GM15510 (cell line): ENCODE results near the gene SLC4A1AP.

Experiments
- POLR2A ChIP-seq: IDR thresholded peaks from 3 replicates; pipeline ENCODE4 v1.6.1; 2011; ENCODE audit warnings: borderline replicate concordance; ENCODE audit not compliant: insufficient read length; ENCODE audit errors: extremely low read depth

SLC4A1AP gene

GRCh38 chr2:27663285-27664153 lies at the start of gene SLC4A1AP, which contains the start of gene SUPT7L:
SLC4A1AP (plus strand) TSS chr2:27663889; CDS start chr2:27663915, 26 bp downstream.
SUPT7L (minus strand) TSS chr2:27663614; CDS start chr2:27662192, 1,422 bp downstream.
- TF ChIP-seq POLR2A: peak; percentile 65

DNA sequence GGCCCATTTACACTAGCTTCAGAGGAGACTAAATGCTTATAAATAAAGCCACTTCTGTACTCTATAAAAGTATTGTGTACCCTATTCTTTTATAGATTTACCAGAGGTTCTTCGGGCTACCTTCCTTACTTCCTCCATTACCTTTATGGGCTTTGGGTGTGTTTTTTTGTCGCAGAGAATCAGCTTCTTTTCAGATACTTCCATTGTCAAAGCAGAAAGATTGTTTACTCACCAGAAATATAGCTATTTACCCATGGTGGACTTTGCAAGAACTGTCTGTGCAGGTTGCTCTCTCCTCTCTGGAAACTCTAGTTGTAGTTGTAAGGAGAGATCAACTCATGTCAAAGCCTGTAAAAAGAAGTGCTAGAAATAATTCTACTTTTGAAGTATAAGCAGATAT lies 49.7 kb upstream of the SLC4A1AP start:
- TF ChIP-seq POLR2A: no peak

- no peak for TF ChIP-seq POLR2A
Observed at GRCh38 chr2:27615316-27615715, 48.4 kb upstream of the SLC4A1AP start.

GRCh38 chr2:27621524-27621923 lies 42.2 kb upstream of the SLC4A1AP start:
- no peak for TF ChIP-seq POLR2A

DNA sequence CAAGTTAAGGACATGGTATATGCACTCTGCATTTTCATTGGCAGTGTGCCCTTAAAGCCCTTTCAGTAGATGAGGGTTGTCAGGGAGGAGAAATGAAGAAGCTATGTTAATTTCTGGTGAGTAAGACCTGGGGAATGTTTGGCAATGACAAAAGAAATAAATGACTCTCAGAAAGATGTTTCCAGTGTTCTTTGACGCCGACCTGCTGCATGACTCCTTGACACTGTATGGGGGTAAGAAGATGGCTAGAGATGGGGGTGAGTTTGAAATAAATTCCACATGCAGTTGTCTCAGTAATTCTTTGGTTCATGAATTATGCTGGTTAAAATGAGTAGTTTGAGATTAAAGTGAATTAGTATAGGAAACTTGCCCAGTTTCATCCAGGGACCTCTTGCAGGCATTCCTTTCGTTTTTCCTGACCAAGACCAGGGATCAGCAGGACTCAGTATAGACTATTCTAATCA lies 40.7 kb upstream of the SLC4A1AP start:
- TF ChIP-seq POLR2A: no peak

DNA sequence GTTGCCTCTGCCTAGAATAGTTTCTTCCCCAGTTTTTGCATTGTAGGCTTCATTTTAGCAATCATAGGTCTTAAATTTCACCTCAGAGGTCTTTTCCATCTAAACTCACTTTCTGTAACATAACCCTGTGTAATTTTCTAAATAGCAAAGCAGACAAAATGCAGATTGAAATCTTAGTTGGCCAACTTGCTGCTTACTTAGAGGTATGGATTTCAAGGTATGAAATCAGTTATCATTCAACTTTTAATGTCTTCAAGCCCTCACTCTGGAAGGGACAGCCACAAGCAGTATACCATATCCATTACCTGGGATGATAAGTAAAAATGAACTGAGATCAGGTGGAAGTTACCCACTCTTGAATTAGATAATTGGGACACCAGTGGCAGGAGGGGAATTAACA lies 38.7 kb upstream of the SLC4A1AP start:
- TF ChIP-seq POLR2A: no peak

- TF ChIP-seq POLR2A: no peak
Observed at GRCh38 chr2:27627963-27628766, 35.5 kb upstream of the SLC4A1AP start.

DNA sequence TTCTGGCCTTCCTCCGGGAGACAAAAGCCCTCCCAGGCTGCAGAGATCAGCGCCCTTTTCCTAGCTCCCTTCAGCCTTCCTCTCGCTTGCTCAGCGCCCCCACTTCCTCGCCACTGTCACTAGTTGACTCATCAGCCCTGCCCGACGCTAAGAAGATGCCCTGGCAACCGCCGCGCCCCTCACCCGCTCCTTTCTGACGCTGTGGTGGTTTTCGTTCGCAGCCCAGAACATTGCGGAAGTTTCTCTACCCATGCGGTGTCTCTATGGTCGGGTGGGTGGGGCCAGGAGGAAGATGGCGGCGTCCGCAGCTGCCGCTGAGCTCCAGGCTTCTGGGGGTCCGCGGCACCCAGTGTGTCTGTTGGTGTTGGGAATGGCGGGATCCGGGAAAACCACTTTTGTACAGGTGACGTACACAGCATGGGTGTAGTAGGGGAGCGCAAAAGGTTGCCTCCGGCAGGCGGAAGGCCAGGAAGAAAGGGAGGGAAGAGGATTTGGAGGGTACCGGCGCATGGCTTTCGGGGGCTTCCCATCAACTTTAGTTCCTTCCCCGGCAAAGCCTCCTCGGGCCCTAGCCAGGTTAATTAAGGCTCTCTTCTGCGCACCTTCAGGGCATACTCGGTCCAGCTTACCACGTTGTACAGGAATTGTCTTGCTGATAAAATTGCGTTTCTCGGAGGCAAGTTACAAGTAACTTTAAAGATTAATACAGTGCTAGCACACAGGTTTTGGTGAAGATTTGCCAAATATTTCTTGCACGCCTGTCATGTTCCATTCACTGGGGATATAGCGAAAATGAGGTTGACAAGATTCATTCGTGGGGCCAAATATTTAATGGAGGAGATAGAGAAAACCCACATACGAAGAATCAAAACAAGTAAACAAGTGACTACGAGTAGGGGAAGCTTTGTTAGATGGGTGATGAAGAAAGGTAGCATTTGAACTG lies 34.7 kb upstream of the SLC4A1AP start, which contains the start of the genes CCDC121 and GPN1:
TSS of gene CCDC121 (minus strand) at position 246 of the 943 bp plus-strand sequence. CDS start 1,213 bp downstream, outside the sequence.
TSS of gene GPN1 (plus strand) at position 284 of the 943 bp plus-strand sequence. CDS start at position 293, 9 bp downstream.
- peak; percentile 95 for TF ChIP-seq POLR2A

- TF ChIP-seq POLR2A: no peak
Observed at GRCh38 chr2:27634291-27634690, 29.4 kb upstream of the SLC4A1AP start.

DNA sequence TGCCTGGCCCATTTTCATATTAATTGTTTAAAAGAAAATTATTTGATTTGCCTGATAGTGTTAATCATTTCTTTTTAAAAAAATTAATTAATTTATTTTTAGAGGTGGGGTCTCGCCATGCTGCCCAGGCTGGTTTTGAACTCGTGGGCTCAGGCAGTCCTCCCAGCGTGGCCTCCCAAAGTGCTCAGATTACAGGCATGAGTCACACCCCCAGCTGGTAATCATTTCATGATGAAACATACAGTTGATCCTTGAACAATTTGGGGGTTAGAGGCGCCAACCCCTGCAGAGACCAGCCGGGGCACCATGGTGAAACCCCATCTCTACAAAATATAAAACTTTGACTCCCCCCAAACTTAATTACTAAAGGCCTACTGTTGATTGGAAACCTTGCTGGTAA lies 26.9 kb upstream of the SLC4A1AP start:
- TF ChIP-seq POLR2A: no peak

GRCh38 chr2:27638037-27638637 lies 25.6 kb upstream of the SLC4A1AP start:
- no peak for TF ChIP-seq POLR2A

DNA sequence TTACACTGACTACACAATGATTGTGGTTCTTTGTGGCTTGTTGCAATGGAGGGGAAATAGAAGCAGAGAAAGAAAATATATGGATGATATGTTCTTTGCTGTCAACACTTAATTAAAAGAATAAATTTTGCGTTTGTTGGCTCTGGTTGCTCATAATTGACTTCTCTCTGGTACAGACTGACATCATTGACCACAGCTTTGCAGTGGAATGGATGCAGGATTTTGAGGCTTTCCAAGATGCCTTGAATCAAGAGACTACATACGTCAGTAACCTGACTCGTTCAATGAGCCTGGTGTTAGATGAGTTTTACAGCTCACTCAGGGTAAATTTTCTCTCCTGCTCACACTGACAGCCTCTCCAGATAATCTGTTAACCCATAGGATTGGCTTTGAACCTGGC lies 25.0 kb upstream of the SLC4A1AP start:
- TF ChIP-seq POLR2A: no peak

GRCh38 chr2:27640722-27641245 lies 22.9 kb upstream of the SLC4A1AP start:
- no peak for TF ChIP-seq POLR2A

- TF ChIP-seq POLR2A: no peak
Observed at GRCh38 chr2:27645197-27645596, 18.5 kb upstream of the SLC4A1AP start.

GRCh38 chr2:27647289-27647688 lies 16.4 kb upstream of the SLC4A1AP start:
- TF ChIP-seq POLR2A: no peak
